GM19324 (cell line): Measurements from ENCODE around the gene CATSPER1.
A peak's percentile ranks its signal among the peaks of the same experiment; 100 is the strongest.
"Not testable (repeated sequence)": the region's sequence is repeated elsewhere in the genome, so short reads cannot be mapped to it uniquely, and the experiment has no call there.

Source experiments
- ATAC-seq: cut with Tn5 transposase; IDR thresholded peaks from one replicate; pipeline ENCODE4 v1.9.1; 2021; ENCODE audit warnings: mild to moderate bottlenecking, moderate library complexity; ENCODE audit not compliant: unreplicated experiment, low FRiP score

The CATSPER1 gene

DNA sequence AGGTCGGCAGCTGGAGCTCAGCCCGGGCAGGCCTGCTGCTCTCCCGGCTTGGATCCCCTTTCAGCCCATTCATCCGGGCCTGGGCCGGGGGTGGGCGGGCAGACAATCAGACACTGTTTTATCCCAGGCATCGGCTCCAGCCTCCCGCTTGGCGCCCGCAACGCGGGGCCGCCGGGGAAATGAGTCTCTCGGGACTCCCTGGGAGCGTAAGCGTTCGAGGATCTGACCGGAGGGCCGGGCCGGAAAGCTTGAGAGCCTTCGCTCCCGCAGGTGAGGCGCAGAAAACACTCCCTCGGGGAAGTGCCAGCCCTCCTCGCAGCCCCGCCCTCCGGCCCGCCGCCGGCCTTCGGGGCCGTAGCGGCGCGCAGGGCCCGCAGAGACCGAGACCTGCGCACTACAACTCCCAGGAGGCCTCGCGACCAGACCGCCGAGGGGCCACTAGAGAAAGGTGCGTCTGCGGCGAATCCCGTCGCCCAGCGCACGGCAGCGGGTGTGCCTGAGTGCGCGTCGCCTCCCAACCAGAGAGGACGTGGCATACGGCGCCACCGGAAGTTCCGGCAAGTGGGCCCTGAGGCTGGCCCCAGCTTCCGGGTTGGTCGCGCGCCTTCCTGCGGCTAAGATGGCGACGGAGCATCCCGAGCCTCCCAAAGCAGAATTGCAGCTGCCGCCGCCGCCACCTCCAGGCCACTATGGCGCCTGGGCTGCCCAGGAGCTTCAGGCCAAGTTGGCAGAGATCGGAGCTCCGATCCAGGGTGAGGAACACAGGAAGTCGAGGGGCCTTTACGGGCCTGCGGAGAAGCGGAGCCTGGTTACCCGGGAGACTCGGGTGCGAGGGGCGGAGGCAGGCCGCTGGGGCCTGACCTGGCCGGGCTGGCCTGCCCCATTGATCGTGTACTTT lies 25.7 kb upstream of the CATSPER1 start, which contains the start of gene SF3B2:
TSS of gene SF3B2 (plus strand) at position 599 of the 898 bp plus-strand sequence. CDS start at position 620, 21 bp downstream.
- peak; percentile 96 for ATAC-seq

DNA sequence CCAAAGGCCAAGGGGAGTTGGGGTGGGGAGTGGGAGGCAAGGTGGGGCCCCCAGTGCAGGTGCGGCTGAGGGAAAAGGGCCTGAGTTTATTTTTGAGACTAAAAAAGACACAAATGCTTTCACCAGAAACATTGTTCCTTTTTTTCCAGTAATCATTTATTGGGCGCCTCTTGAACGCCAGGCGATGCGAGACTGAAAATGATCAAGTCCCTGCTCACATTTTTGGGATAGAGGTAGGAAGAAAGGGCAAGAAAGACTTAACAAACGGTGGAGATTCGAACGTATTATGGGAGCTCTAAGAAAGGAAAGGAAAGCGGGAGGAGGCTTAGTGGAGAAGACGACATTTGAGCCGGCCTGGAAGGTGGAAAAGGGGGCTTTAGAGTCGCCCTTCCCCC lies 25.1 kb upstream of the CATSPER1 start:
- ATAC-seq = no peak

DNA sequence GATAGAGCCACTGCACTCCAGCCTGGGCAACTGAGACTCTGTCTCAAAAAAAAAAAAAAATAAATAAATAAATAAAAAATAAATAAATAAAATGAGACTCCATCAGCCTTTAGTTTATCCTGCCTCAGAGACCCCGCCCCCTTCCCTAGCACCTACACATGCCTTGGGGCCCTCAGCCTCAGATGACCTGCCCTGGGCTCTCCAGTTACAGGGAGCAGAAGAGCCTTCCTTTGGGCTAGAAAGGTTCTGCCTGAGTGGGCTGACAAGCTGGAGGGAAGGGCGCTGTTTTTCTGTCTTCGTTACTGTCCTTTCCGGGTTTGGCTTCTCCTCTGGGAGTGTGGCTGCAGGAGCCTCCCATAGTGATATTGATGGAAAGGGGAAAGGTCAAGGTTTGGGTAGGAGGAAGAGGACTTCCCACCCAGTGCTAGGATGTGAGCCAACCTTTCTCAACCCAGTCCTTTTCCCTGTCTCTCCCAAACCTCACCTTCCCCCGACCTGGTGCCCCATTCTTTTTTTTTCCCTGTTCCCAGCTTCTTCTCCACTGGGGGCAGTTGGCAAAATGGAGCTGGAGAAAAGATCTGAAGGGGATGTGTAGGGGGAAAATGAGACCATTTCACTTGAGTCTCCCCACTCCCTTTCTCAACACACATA lies 24.4 kb upstream of the CATSPER1 start:
- ATAC-seq = no peak

DNA sequence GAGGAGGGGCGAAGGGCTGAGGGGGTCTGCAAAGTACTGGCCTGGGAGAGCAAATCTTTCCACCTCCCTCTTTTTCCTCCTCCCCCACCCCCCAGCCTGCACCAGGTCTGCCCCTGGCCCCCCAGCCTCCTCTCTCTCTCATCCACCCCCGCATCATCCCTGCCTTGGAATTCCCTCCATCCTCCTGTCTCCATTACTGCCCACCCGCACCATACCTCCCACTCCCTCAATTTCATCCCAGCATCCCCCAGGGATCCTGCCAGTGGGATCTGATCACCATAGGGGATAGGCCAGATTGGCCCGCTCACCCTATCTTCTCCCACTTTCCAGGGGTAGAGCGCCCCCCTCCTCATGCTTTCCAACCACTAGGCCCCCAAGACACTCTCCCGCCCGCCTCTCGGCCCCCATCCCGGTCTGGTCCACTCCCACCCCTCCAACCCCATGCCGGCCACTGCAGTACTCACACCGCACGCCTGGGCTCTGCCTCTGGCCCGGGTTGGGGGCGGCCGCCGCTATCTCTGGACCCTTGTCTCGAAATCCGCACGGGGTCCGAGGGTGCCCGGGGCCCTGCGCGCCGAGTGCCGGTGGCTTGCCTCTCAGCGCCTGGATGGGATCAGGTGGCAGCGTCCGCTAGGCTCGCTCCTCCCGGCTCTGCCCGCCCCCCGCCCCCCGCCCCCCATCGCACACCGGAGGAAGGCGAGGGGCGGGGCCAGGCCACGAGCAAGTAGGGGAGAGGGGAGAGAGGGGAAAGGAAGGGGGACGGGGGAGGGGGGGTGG lies 22.5 kb upstream of the CATSPER1 start, which contains the start of gene GAL3ST3:
TSS of gene GAL3ST3 (minus strand) at position 615 of the 777 bp plus-strand sequence. CDS start 3,746 bp downstream, outside the sequence.
- no peak for ATAC-seq

DNA sequence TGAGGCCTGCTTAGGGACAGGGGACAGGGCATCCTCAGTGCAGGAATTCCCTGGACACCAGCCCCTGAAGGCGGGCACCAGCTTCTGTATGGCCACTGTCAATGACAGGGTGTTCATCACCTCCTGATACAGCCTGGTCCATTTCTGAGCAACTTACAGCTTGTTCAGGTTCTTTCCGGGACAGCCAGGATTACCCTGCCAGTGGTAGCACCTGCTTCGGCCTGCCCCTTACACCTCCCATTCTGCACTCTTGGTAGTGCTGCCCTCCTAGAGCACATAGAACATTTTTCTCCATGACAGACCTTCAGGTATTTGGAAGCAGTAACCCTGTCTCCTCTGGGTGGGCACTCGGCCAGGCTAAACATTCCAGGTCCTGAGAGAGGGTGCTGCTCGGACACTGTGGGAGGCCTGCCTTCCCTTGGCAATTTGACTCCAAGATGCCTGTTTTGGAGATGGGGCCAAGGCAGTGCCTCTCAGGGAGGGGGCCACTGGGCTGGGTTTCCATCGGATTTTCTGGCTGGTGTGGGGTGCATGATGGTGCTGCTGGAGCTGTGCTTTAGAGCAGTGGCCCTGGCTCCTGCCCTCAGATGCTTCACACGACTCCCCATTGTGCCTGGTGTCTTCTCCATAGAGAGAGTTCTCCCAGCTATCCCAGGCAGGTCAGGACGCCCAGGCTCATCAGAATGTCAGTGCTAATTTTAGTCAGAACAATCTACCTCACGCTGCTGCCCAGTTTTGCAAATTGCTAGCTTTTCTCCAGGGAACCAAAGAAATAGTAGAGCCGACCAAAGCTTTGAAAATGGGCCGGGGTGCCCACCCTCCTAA lies 21.5 kb upstream of the CATSPER1 start:
- ATAC-seq = no peak

DNA sequence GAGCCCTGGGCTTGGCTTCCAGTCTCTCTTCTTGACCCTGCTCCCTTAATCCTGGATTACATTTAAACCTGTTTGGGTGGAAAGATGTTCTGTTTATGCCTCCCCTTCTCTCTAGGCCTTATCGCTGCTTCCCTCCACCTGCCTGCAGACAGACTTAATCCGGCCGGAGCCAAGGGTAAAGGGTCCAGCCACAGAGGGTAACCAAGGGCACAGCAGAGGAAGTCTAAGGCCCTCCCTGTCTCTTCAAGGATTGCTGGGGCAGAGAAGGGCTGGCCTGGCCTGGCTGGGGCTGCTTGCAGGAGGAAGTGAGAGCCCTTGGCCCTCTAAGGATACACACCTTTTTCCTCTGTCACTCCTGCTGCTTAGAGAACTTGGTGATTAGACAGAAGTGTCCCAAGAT lies 20.6 kb upstream of the CATSPER1 start:
- no peak for ATAC-seq

DNA sequence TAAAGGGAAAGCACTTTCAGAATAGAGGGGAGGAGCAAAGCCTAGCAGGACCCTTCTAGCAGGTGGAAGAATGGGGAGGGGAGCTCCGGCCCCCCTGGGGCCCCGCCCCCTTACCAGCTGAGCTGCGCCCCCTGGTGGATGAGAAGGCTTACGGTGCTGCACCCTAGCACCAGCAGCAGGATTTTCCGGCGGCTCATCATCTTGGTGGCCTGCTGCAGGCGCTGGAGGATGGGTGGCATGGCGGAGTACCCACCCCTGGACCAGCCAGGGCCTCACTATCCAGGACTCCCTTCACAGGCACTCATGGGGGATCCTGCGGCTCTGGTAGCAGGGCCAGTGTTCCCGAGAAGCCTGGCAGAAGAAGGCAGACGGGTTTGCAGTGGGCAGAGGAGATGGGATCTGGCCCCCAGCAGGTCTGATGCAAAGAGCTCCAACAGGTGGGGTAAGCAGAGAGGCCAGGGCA lies 18.9 kb upstream of the CATSPER1 start:
- ATAC-seq = peak; percentile 47

DNA sequence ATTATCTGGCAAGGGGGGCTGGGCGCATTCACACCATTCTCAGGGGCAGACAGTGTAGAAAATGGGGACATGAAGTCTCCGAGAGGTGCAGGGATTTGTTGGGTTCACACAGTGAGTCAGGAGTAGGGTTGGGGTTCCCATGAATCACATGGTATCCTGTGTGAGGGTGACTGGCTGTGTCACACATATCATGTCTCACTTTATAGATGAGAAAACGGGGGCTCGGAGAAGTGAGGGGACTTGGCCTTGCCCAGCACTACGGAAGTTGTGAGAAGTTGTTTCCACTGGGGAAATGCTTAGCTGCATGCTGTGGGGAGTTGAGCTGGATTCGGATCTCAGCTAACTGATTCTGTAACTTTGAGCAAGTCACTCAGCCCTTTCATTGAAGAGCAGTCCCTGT lies 18.5 kb upstream of the CATSPER1 start:
- no peak for ATAC-seq

DNA sequence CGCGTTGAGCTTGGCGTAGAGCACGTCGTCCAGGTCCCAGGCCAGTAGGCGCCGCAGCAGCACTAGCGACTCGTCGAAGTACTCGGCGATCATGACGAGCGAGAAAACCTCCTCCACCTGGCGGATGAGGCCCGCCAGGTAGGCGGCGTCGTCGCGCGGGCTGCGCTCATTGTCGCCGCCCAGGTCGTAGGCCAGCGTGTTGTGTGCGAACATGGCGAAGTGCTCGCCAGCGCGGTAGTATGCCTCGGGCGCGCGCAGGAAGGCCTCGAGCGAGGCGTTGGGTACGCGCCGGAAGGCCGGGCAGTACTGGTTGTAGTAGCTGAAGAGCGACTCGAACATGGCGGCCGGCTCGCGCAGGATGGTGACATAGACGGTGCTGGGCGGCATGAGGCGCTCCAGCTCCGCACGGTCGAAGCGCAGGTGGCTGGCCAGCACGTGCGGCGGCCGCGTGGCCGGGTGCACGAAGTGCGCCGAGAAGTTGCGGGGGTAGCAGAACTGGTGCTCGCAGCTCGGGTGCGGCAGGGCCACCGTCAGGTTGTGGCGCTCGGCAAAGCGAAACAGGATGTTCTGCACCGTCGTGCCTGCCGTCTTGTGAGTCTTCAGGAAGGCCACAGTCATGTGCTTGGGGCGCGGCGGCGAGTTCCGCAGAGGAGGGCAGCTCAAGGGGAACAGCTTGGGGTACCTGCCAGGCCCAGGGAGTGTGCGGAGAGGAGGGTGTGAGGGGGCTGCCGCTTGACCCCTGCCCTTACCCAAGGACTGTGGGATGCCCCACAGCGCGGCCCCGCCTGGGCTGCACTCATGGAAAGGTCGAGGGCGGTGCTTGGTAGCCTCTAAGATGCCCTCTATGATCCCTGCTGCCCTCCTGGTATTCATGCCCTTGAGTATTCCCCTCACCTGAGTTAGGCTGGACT lies 17.0 kb upstream of the CATSPER1 start:
- ATAC-seq = no peak

DNA sequence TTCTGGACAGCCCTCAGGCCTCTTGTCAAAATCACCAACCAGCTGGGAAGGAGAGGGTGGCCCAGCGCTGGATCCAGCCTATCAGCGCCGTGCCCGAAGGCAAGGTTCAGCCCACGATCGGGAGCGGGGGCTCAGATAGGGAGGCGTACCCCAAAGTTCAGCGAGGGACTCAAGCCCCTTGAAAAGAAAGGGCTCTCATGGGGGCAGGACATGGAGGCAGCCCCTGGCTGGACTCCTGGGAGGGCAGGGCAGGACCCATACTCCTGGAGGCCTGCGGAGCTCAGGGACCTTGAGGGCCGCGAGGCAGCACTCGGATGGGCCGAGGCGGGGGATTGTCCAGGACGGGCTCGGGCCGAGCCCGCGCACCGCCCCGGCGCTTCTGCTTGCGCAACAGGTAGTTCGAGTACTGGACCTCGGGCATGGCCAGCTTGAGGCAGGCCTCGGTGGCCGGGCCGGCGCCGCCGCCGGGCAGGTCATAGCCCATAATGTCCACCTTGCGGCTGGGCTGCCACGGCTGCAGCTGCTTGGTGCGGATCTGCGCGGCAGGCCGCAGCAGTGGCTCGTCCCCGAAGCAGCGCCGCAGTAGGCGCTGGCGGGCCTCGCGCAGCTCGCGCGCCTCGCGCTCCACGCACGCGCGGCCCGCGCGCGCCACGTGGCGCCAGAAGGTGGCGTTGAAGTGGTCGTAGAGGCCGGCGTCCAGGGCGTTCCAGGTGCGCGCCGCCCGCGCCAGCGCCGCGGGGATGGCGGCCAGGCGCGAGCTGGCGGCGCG lies 16.1 kb upstream of the CATSPER1 start:
- ATAC-seq = no peak

DNA sequence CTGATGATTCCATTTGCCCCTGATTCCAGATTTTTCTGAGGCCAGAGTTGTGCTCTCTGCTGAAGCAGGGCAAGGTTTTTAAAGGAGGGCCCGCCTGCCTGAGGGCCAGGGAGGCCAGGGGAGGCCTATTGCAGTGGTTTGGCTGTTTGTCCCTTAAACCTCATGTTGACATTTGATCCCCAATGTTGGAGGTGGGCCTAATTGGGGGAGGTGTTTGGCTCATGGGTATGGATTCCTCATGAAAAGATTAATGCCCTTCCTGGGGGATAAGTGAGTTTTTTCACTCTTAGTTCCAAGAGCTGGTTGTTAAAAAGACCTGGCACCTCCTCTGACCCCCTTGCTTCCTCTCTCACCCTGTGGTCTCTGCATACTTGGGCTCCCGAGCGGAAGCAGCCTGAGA lies 13.5 kb upstream of the CATSPER1 start:
- ATAC-seq = no peak

DNA sequence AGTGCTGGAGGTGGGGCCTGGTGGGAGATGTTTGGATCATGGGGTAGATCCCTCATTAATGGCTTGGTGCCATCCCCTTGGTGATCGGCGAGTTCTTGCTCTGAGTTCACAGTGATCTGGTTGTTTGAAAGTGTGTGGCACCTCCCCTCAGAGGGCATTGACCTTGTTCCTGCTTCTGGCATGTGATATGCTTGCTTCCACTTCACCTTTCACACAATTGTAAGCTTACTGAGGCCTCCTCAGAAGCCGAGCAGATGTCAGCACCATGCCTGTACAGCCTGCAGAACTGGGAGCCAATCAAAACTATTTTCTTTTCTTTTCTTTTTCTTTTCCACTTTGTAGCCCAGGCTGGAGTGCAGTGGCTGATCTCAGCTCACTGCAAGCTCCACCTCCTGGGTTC lies 11.0 kb upstream of the CATSPER1 start:
- no peak for ATAC-seq

DNA sequence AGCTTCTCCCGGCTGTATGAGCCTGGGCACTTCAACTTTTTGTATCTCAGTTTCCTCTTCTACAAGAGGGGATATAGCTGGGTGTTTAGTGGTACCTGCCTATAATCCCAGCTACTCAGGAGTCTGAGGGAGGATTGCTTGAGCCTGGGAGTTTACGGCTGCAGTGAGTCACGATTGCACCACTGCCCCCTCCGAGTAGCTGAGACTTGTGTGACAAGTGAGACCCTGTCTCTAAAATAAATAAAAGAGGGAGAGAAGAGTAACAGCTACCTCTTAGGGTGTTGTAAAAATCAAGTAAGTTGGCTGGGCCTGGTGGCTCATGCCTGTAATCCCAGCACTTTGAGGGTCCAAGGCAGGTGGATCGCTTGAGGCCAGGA lies 10.0 kb upstream of the CATSPER1 start:
- ATAC-seq = no peak

DNA sequence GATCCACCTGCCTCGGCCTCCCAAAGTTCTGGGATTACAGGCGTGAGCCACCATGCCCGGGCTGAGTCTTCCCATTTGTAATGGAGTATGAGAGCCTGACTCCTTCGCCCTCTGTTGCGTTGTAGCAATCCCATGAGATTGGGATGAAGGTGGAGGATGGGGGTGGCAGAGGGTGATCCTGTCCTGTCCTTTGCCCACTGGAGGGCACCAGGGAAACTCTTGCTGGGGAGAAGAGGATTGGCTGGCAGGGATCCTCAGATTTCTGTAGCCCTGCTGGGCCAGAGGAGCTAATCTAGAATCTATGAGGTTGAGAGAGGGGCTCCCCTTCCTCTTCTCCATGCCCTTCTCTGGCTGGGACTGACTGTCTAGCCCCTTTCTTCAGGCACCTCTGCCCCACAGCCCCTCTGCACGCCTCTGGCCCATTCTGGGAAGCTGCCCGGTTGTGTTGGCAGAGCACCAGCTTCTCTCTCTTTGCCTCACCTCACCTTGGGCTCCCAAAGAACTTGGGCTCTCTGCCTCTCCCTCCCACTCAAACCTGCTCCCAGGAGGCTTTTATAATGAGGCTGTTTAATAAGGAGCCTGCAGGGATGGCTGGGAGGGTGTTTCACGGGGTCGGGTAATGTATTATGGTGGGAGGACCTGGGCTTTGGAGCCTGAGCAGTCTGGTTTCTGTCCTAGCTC lies 9.5 kb upstream of the CATSPER1 start:
- no peak for ATAC-seq

DNA sequence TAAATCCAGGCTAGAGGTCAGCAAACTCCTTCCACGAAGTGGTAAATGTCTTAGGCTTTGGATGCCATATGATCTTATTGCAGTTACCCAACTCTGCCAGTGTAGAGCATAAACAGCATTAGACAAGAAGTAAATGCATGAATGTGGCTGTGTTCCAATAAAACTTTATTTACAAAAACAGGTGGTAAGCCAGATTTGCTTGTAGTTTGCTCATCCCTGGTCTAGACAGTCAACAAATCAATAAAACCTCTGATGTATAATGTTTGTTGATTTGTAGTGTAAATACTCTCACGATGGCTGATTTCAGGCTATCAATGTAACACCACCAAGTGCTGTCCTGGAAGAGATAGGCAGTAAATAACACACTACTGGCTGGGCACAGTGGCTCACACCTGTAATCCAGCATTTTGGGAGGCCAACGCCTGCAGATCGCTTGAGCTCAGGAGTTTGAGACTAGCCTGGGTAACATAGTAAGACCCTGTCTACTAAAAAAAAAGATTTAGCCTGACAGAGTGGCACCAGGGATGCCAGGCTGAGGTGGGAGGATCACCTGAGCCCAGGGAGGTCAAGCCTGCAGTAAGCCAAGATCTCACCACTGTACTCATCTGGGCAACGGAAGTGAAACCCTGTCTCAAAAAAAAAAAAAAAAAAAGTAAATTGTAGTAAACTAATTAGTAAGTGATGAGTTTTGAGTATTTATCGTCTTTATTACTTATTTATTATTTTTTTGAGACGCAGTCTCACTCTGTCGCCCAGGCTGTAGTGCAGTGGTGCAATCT lies 6.9 kb upstream of the CATSPER1 start:
- ATAC-seq = no peak

DNA sequence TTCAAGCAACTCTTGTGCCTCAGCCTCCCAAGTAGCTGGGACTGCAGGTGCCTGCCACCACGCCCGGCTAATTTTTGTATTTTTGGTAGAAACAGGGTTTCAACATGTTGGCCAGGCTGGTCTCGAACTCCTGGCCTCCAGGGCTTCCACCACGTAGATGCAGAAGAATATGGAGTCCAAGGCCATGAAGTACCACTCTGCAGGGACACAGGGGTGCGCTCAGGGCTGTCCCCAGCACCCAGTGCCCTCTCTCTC lies 3.2 kb downstream of the CATSPER1 start:
- not testable (repeated sequence) for ATAC-seq
